ENCODE results near the gene GPR62.

- TF ChIP-seq EZH2 (IDR thresholded peaks at IDR 0.05; ENCODE audit: borderline replicate concordance, low read depth, low read length) (no peak), KAT2B (IDR thresholded peaks at IDR 0.05; ENCODE audit: low read depth, low read length) (no peak), EP300 (IDR thresholded peaks at IDR 0.05; ENCODE audit: low read length) (no peak), ZNF644 (tag; IDR thresholded peaks at IDR 0.05; ENCODE audit: low read depth) (no peak), E2F3 (CRISPR knock-in tag; IDR thresholded peaks at IDR 0.05) (no peak), TRIM25 (IDR thresholded peaks at IDR 0.05; ENCODE audit: borderline replicate concordance) (no peak), CTCF (IDR thresholded peaks at IDR 0.05 in 2 of 3, conservative IDR thresholded peaks at IDR 0.05 in 1 of 3; ENCODE audit: insufficient read depth in 2 of 3, low read depth in 1 of 3, low read length in 3 of 3) (no peak), MED1 (CRISPR knock-in tag; IDR thresholded peaks at IDR 0.05; ENCODE audit: borderline replicate concordance) (no peak), MAX (CRISPR knock-in tag; IDR thresholded peaks at IDR 0.05) (no peak), ATF2 (CRISPR knock-in tag; IDR thresholded peaks at IDR 0.05) (no peak), GABPA (tag; conservative IDR thresholded peaks at IDR 0.05; ENCODE audit: low read depth) (no peak), RFX5 (IDR thresholded peaks at IDR 0.05; ENCODE audit: low read depth, low read length) (no peak)
These were observed 24.7 kb upstream of the GPR62 start for GRCh38 chr3:51930439-51930838.

Data from K562 (cell line).